ENCODE measurements around the gene TSPAN31.

DNA sequence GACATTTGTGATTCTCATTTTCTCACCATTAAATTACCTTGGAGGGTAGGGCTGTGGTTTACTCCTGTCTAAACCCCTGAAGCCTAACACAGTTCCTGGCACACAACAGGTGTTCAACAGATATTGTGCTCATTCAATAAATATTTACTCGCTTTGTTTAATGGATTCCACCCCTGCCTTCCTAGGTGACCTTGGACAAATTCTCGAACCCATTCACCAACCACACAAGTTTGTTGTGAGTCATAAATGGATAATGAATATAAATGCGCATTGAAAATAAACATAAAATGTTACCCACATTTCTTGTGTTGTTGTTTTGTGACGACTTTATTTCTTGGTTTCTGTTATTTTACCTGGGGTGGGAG is 37.4 kb downstream of the TSPAN31 start:
- no peak for TF ChIP-seq POLR2A (IDR thresholded peaks at IDR 0.05; ENCODE audit: low read length)
- TF ChIP-seq GATA1 (IDR thresholded peaks at IDR 0.05; ENCODE audit: low read depth, low read length) = no peak
